Neural crest cell (in vitro differentiated cells): Measurements from ENCODE around the gene CAMSAP2. TPM values are rescaled to one million over a fixed set of nuclear protein-coding genes. Genes with fewer than 3 reads are reported as not detected.
A peak's percentile ranks its signal among the peaks of the same experiment; 100 is the strongest.

Source experiments
- DNase-seq: peaks from one replicate; pipeline ENCODE4 v3.0.0; 2021; ENCODE audit warnings: low read depth, mixed read lengths, low spot score
- H3K27ac Mint-ChIP-seq: one replicate; pipeline ENCODE4 v1.8.0; 2021; ENCODE audit warnings: mild to moderate bottlenecking, mixed read lengths; ENCODE audit not compliant: unreplicated experiment
- H3K27me3 Mint-ChIP-seq: 2 replicates; pipeline ENCODE4 v1.8.0; 2021; ENCODE audit warnings: low read depth, mild to moderate bottlenecking, mixed read lengths
- H3K36me3 Mint-ChIP-seq: 2 replicates; pipeline ENCODE4 v1.8.0; 2021; ENCODE audit warnings: low read depth, mild to moderate bottlenecking, mixed read lengths
- H3K4me1 Mint-ChIP-seq: 2 replicates; pipeline ENCODE4 v1.8.0; 2021; ENCODE audit warnings: mixed read lengths
- H3K4me3 Mint-ChIP-seq: one replicate; pipeline ENCODE4 v1.8.0; 2021; ENCODE audit warnings: mild to moderate bottlenecking, mixed read lengths
- H3K9me3 Mint-ChIP-seq: 2 replicates; pipeline ENCODE4 v1.8.0; 2021; ENCODE audit warnings: mixed read lengths
- total RNA-seq: library from RNA; stranded (reverse); gene quantifications from 2 replicates; pipeline ENCODE4 v1.2.1, GENCODE V29; 2021
- TF ChIP-seq, protein P1 (sequence below): fragments of 200-600 bp; sonication (generic); conservative IDR thresholded peaks from 2 replicates; pipeline ENCODE4 v1.5.0; 2021; ENCODE audit warnings: antibody characterized with exemption, mild to moderate bottlenecking

Gene CAMSAP2
- total RNA-seq, 1 donor from 2014 or later = 40.3 TPM

GRCh38 chr1:200905411-200906052, 166.8 kb downstream of the CAMSAP2 start:
- H3K9me3 Mint-ChIP-seq = no peaks in the 10 kb centered on the region
- H3K4me1 Mint-ChIP-seq = no peaks in the 10 kb centered on the region
- TF ChIP-seq, protein P1, sequence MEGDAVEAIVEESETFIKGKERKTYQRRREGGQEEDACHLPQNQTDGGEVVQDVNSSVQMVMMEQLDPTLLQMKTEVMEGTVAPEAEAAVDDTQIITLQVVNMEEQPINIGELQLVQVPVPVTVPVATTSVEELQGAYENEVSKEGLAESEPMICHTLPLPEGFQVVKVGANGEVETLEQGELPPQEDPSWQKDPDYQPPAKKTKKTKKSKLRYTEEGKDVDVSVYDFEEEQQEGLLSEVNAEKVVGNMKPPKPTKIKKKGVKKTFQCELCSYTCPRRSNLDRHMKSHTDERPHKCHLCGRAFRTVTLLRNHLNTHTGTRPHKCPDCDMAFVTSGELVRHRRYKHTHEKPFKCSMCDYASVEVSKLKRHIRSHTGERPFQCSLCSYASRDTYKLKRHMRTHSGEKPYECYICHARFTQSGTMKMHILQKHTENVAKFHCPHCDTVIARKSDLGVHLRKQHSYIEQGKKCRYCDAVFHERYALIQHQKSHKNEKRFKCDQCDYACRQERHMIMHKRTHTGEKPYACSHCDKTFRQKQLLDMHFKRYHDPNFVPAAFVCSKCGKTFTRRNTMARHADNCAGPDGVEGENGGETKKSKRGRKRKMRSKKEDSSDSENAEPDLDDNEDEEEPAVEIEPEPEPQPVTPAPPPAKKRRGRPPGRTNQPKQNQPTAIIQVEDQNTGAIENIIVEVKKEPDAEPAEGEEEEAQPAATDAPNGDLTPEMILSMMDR = no peak
- H3K27me3 Mint-ChIP-seq = no peaks in the 10 kb centered on the region
- peak overlapping the region; percentile 12 for H3K27ac Mint-ChIP-seq
- DNase-seq = no peak
- peaks cover 10% of the 10 kb centered on the region for H3K36me3 Mint-ChIP-seq
- H3K4me3 Mint-ChIP-seq = no peak overlapping the region

DNA sequence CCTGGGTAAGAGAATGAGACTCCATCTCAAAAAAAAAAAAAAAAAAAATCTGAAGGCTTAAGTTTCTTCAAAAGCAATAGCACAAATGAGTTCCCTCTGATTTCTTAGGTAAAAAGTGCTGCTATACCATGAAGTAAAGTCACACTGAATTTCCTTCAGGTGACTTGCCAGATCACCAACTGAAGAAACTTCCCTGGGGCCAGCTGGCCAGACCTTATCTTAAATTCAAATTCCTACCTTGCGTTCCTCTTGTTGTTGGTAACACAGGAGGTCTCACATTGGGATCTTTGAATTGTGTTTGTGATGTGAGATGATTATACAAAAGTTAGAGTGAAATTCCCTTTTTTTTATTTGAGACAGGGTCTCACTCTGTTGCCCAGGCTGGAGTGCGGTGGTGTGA, 167.8 kb downstream of the CAMSAP2 start:
- Mint-ChIP-seq H3K4me3 (no peak overlapping the region), H3K9me3 (no peaks in the 10 kb centered on the region), H3K4me1 (no peaks in the 10 kb centered on the region), H3K27ac (no peak overlapping the region), H3K27me3 (no peaks in the 10 kb centered on the region), H3K36me3 (peaks cover 7% of the 10 kb centered on the region)
- no peak for DNase-seq
- TF ChIP-seq, protein P1 = no peak

DNA sequence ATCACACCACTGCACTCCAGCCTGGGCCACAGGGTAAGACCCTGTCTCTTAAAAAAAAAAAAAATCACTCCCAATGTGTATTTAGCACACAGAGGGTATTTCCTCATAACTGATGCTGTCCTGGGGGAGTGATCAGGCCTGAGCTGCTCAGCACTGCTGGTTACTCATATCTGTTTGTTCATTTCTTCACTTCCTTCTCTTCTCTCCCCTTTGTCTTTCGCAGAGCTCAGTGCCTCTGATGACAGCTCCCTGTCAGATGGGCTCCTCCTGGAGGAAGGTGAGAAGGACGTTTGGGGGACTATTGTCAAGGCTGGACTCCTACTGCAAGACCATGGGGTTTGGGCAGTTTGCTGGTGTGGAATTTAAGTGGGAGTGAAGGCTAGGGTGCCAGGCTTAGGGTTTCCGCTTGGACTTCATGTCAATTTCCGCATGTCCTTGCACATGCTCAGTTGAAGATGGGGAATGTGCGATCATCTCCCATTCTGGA, 169.0 kb downstream of the CAMSAP2 start:
- no peak overlapping the region for H3K27ac Mint-ChIP-seq
- no peaks in the 10 kb centered on the region for H3K4me1 Mint-ChIP-seq
- H3K4me3 Mint-ChIP-seq = peak overlapping the region; percentile 28
- no peak for DNase-seq
- H3K27me3 Mint-ChIP-seq = no peaks in the 10 kb centered on the region
- H3K36me3 Mint-ChIP-seq = peaks cover 7% of the 10 kb centered on the region
- TF ChIP-seq, protein P1 = no peak
- H3K9me3 Mint-ChIP-seq = no peaks in the 10 kb centered on the region

DNA sequence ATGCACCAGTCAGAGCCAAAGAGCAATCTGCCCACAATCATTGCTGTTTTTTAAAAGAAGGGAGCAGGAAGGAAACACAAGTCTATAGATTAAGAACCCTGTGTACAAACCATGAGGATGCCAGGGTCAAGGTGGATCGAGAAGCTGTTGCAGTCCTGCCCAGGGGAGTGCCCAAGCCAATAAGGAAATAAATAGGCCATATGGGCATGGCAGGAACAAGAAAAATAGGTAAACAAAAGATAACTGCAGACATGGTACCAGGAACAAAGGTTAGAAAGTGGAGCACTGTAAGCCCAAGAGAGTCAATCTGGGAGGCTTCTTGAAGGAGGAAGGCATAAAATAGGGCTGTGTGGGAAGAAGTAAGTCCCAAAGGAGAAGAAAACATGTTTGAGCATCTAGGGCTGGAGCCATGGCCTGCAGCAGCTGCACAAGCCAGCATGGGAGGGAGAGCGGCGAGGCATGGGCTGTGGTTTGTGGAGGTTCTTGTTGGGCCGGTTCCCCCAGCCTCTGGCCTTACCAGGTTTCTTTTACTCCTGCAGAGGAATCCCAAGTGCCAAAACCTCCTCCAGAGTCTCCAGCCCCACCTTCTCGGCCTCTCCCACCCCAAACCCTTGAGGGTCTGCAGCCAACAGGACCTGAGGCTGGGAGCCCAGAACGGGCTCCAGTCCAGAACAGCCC, 169.6 kb downstream of the CAMSAP2 start:
- DNase-seq = no peak
- no peaks in the 10 kb centered on the region for H3K9me3 Mint-ChIP-seq
- H3K4me1 Mint-ChIP-seq = no peaks in the 10 kb centered on the region
- H3K4me3 Mint-ChIP-seq = no peak overlapping the region
- H3K27me3 Mint-ChIP-seq = no peaks in the 10 kb centered on the region
- no peak overlapping the region for H3K27ac Mint-ChIP-seq
- TF ChIP-seq, protein P1 = no peak
- peaks cover 7% of the 10 kb centered on the region for H3K36me3 Mint-ChIP-seq

GRCh38 chr1:200909071-200909470, 170.4 kb downstream of the CAMSAP2 start:
- Mint-ChIP-seq H3K4me1 (no peaks in the 10 kb centered on the region), H3K27ac (no peak overlapping the region), H3K27me3 (no peaks in the 10 kb centered on the region), H3K36me3 (peaks cover 7% of the 10 kb centered on the region), H3K4me3 (no peak overlapping the region), H3K9me3 (no peaks in the 10 kb centered on the region)
- no peak for DNase-seq
- TF ChIP-seq, protein P1 = no peak
